GM12891 (cell line): ENCODE measurements around the gene UBAC1.

ENCODE experiments used
- PAX5 ChIP-seq: IDR thresholded peaks from 2 replicates; pipeline ENCODE4 v1.6.1; 2011; ENCODE audit warnings: low read length, moderate library complexity, mild to moderate bottlenecking; ENCODE audit not compliant: insufficient read depth, severe bottlenecking
- POLR2A ChIP-seq: IDR thresholded peaks from 2 replicates; pipeline ENCODE4 v1.6.1; 2011; ENCODE audit warnings: low read depth, low read length, control low read depth
- SPI1 ChIP-seq: IDR thresholded peaks from 2 replicates; pipeline ENCODE4 v1.6.1; 2011; ENCODE audit warnings: low read depth, low read length, control low read depth

- TF ChIP-seq SPI1 (no peak), POLR2A (no peak), PAX5 (no peak)
Observed at GRCh38 chr9:135907006-135907430, 54.2 kb downstream of the UBAC1 start.
